Endodermal cell (in vitro differentiated cells): Measurements from ENCODE around the gene FAR1. TPM values are rescaled to one million over a fixed set of nuclear protein-coding genes. Genes with fewer than 3 reads are reported as not detected.

Experiments used
- DNase-seq: peaks from one replicate; pipeline ENCODE4 v3.0.0-alpha.2; 2017
- H3K27ac ChIP-seq: 2 replicates; pipeline ENCODE4 v1.5.1; 2013; ENCODE audit warnings: mild to moderate bottlenecking, low read depth, low read length, moderate library complexity
- H3K27me3 ChIP-seq: 2 replicates; pipeline ENCODE4 v1.6.1; 2013; ENCODE audit warnings: mild to moderate bottlenecking, low read length, moderate library complexity; ENCODE audit not compliant: insufficient read depth, control insufficient read depth, poor library complexity, severe bottlenecking
- H3K36me3 ChIP-seq: 2 replicates; pipeline ENCODE4 v1.7.0; 2013; ENCODE audit warnings: mild to moderate bottlenecking, low read length, moderate library complexity; ENCODE audit not compliant: control insufficient read depth, insufficient read depth
- H3K4me1 ChIP-seq: one replicate; pipeline ENCODE4 v1.7.0; 2013; ENCODE audit warnings: low read length; ENCODE audit not compliant: control insufficient read depth, insufficient read depth
- H3K4me3 ChIP-seq: 2 replicates; pipeline ENCODE4 v1.5.1; 2013; ENCODE audit warnings: mild to moderate bottlenecking, low read length, moderate library complexity
- H3K9ac ChIP-seq: 2 replicates; pipeline ENCODE4 v1.6.1; 2013; ENCODE audit warnings: mild to moderate bottlenecking, low read length, moderate library complexity; ENCODE audit not compliant: poor library complexity, severe bottlenecking; ENCODE audit errors: extremely low read depth
- H3K9me3 ChIP-seq: 2 replicates; pipeline ENCODE4 v1.6.1; 2013; ENCODE audit warnings: mild to moderate bottlenecking, low read length, moderate library complexity; ENCODE audit not compliant: control insufficient read depth
- H3K27ac Mint-ChIP-seq: 2 replicates; pipeline ENCODE4 v1.8.0; 2020; ENCODE audit warnings: mixed read lengths
- H3K27me3 Mint-ChIP-seq: 2 replicates; pipeline ENCODE4 v1.8.0; 2021; ENCODE audit warnings: mild to moderate bottlenecking, mixed read lengths; ENCODE audit not compliant: insufficient read depth
- H3K36me3 Mint-ChIP-seq: 2 replicates; pipeline ENCODE4 v1.8.0; 2020; ENCODE audit warnings: low read depth, mixed read lengths
- H3K4me1 Mint-ChIP-seq: 2 replicates; pipeline ENCODE4 v1.8.0; 2020; ENCODE audit warnings: mixed read lengths
- H3K4me3 Mint-ChIP-seq: 2 replicates; pipeline ENCODE4 v1.8.0; 2020; ENCODE audit warnings: mild to moderate bottlenecking, moderate library complexity, mixed read lengths
- H3K9me3 Mint-ChIP-seq: 2 replicates; pipeline ENCODE4 v1.8.0; 2020; ENCODE audit warnings: mild to moderate bottlenecking, mixed read lengths
- WGBS, 2 experiments: methylation state at CpG; one replicate each; pipeline versions ENCODE4 v1.1.5 to v1.1.7; 2013; ENCODE audit warnings: missing lambda C conversion rate in 2 of 2, mixed read lengths in 1 of 2; ENCODE audit not compliant: insufficient coverage in 1 of 2, insufficient read length in 1 of 2; 5-methylcytosine and 5-hydroxymethylcytosine counted together
- total RNA-seq, 2 donors: library from RNA; stranded (reverse); fragmentation: NEBNext Ultra II Directional in 1 of 2; extraction: Animal tissue kit (Norgen Biotek cat#: 25700) in 1 of 2; gene quantifications; 2 replicates in 1 of 2; 3 replicates in 1 of 2; pipeline ENCODE4 v1.2.1, GENCODE V29; 2021
- TF ChIP-seq, protein P1 (sequence below): fragments of 200-600 bp; sonication (generic); conservative IDR thresholded peaks from 2 replicates; pipeline ENCODE4 v1.5.0; 2021; ENCODE audit warnings: antibody characterized with exemption, mild to moderate bottlenecking

Gene FAR1
- total RNA-seq, 2 donors from 2014 or later = 98.3 to 98.8 TPM

GRCh38 chr11:13718394-13718793 is 49.9 kb downstream of the FAR1 start:
- no peak overlapping the region for H3K9ac ChIP-seq
- H3K36me3 ChIP-seq = peaks cover 79% of the 10 kb centered on the region
- H3K4me3 Mint-ChIP-seq = no peak overlapping the region
- H3K27me3 Mint-ChIP-seq = peaks cover 3% of the 10 kb centered on the region
- peaks cover 66% of the 10 kb centered on the region for H3K36me3 Mint-ChIP-seq
- no peaks in the 10 kb centered on the region for H3K27me3 ChIP-seq
- H3K4me3 ChIP-seq = no peak overlapping the region
- no peak overlapping the region for H3K27ac ChIP-seq
- peaks cover 27% of the 10 kb centered on the region for H3K4me1 Mint-ChIP-seq
- TF ChIP-seq, protein P1, sequence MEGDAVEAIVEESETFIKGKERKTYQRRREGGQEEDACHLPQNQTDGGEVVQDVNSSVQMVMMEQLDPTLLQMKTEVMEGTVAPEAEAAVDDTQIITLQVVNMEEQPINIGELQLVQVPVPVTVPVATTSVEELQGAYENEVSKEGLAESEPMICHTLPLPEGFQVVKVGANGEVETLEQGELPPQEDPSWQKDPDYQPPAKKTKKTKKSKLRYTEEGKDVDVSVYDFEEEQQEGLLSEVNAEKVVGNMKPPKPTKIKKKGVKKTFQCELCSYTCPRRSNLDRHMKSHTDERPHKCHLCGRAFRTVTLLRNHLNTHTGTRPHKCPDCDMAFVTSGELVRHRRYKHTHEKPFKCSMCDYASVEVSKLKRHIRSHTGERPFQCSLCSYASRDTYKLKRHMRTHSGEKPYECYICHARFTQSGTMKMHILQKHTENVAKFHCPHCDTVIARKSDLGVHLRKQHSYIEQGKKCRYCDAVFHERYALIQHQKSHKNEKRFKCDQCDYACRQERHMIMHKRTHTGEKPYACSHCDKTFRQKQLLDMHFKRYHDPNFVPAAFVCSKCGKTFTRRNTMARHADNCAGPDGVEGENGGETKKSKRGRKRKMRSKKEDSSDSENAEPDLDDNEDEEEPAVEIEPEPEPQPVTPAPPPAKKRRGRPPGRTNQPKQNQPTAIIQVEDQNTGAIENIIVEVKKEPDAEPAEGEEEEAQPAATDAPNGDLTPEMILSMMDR = no peak
- H3K4me1 ChIP-seq = no peaks in the 10 kb centered on the region
- H3K9me3 Mint-ChIP-seq = no peaks in the 10 kb centered on the region
- peaks cover 4% of the 10 kb centered on the region for H3K9me3 ChIP-seq
- DNase-seq = no peak
- H3K27ac Mint-ChIP-seq = no peak overlapping the region

GRCh38 chr11:13720940-13721339 is 52.5 kb downstream of the FAR1 start:
- Histone ChIP-seq H3K4me1 (no peaks in the 10 kb centered on the region), H3K27me3 (no peaks in the 10 kb centered on the region), H3K9ac (no peak overlapping the region), H3K4me3 (no peak overlapping the region), H3K27ac (no peak overlapping the region), H3K36me3 (peaks cover 71% of the 10 kb centered on the region), H3K9me3 (peaks cover 4% of the 10 kb centered on the region)
- Mint-ChIP-seq H3K27ac (no peak overlapping the region), H3K9me3 (no peaks in the 10 kb centered on the region), H3K36me3 (peaks cover 59% of the 10 kb centered on the region), H3K4me1 (peaks cover 23% of the 10 kb centered on the region), H3K27me3 (peaks cover 3% of the 10 kb centered on the region), H3K4me3 (no peak overlapping the region)
- TF ChIP-seq, protein P1 = no peak
- DNase-seq = no peak
- 88% methylated on average over 1 of the region's 1 CpG; no CpG with 5 or more reads in 1 of the 2 experiments for WGBS, 2 experiments

- Mint-ChIP-seq H3K36me3 (peaks cover 55% of the 10 kb centered on the region), H3K4me1 (peaks cover 21% of the 10 kb centered on the region)
- TF ChIP-seq, protein P1 = no peak
These were observed 53.3 kb downstream of the FAR1 start for GRCh38 chr11:13721760-13722159.

More at GRCh38 chr11:13721760-13722159, 53.3 kb downstream of the FAR1 start:
- H3K4me1 ChIP-seq = no peaks in the 10 kb centered on the region
- no peak for DNase-seq
- H3K36me3 ChIP-seq = peaks cover 72% of the 10 kb centered on the region
- H3K9ac ChIP-seq = no peak overlapping the region
- H3K4me3 Mint-ChIP-seq = no peak overlapping the region
- H3K9me3 Mint-ChIP-seq = no peaks in the 10 kb centered on the region
- H3K27me3 ChIP-seq = no peaks in the 10 kb centered on the region
- H3K4me3 ChIP-seq = no peak overlapping the region
- no peak overlapping the region for H3K27ac Mint-ChIP-seq
- peaks cover 4% of the 10 kb centered on the region for H3K9me3 ChIP-seq
- peaks cover 3% of the 10 kb centered on the region for H3K27me3 Mint-ChIP-seq
- no peak overlapping the region for H3K27ac ChIP-seq
